ENCODE measurements around the gene CD320. TPM values are rescaled to one million over a fixed set of nuclear protein-coding genes. Genes with fewer than 3 reads are reported as not detected.

CD320 gene
- total and polyA plus RNA-seq, 2 of the 8 experiments (the other 6 are each of a cell fraction or from before 2014, with no cell fraction given): 80.4 to 157 TPM

GRCh38 chr19:8311461-8312260 is 3.5 kb upstream of the CD320 start (continued):
- no peak for TF ChIP-seq RNF2 (IDR thresholded peaks at IDR 0.05; ENCODE audit: borderline replicate concordance, low read depth, low read length, missing control alignments, poor library complexity, severe bottlenecking)

All from H1 (cell line).